ENCODE measurements around the gene RNF144A.
"Not testable (repeated sequence)": the region's sequence is repeated elsewhere in the genome, so short reads cannot be mapped to it uniquely, and the experiment has no call there.

GRCh38 chr2:7001395-7001794 is 84.2 kb downstream of the RNF144A start:
- not testable (repeated sequence) for TF ChIP-seq EZH2 (IDR thresholded peaks at IDR 0.05; ENCODE audit: insufficient read depth, poor library complexity, severe bottlenecking); EZH2phosphoT487 (IDR thresholded peaks at IDR 0.05; ENCODE audit: insufficient read depth, low read depth)
